Activated CD8-positive, alpha-beta memory T cell treated with anti-CD3 and anti-CD28 coated beads, Interleukin-2, amount 50 U/mL, for 24 hours (primary cell): ENCODE data around the gene TRAK1.

Experiments
- DNase-seq: peaks from one replicate; pipeline ENCODE4 v3.0.0-alpha.2; 2020; ENCODE audit errors: extremely low read depth

Gene TRAK1

DNA sequence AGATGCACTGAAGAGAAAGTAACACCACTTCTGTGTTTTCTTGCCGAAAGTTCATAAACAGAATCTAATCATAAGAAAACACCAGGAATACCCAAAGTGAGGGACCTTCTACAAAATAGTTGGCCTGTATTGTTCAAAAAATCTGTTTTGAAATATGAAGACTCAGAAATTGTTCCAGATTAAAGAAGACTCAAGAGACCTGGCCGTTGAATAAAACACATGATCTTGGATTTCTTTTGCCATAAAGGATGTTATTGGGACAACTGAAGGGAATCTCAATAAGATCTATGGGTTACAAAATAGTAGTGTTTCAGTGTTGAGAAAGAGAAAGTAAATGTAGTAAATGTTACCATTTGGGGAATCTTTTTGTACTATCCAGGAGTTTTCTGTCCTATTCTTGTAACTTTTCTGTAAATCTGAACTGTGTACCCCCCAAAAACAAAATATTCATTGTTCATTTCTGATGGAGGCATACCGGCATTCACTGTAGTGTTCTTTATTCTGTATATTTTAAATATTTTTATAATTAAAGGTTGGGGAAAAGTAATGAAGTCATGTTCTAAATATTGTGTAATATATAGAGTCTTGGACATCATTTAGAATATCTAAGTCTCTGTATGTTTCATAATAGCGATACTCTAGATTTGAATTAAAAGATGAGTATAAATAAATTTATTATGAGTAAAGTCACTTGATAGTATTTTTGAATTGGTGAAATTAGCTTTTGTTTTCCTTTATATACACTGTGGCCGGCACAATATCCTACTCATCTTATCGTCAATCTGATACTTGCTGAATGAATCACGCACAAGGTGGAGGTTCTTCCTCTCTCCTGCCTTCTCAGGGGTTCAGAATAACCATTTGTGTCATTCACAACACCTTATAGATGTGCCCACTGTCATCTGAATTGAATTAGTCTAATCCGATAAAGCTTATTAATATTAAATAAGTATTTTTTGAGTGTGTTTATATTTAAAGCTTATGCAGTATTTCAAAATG, 66.7 kb downstream of the TRAK1 start:
- no peak for DNase-seq

GRCh38 chr3:42159147-42159546, 68.0 kb downstream of the TRAK1 start:
- no peak for DNase-seq

- no peak for DNase-seq
These were observed 68.7 kb downstream of the TRAK1 start for GRCh38 chr3:42159706-42160472.

- DNase-seq = no peak
These were observed 70.1 kb downstream of the TRAK1 start for GRCh38 chr3:42161050-42161935.

DNA sequence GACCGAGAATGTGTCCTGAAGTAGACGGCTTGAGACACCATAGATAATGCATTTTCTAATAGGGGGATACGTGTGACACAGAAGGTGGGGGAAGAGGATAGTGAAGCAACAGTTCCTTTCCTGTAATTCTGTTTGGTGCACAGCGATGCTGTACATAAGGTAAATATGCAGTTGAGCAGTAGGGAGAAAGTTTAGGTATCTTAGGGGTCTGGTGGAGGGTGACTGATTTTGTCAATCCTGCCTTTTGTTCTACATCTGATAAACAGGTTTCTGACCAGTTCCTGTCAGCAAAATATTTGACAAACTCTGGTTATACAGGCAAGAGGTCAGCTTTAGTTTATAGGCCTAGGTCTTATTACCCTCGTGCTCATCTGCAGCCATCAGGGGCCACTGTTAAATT, 71.3 kb downstream of the TRAK1 start:
- DNase-seq = no peak

- DNase-seq = no peak
These were observed 72.6 kb downstream of the TRAK1 start for GRCh38 chr3:42163622-42164244.

- DNase-seq = no peak
These were observed 73.5 kb downstream of the TRAK1 start for GRCh38 chr3:42164656-42165055.

DNA sequence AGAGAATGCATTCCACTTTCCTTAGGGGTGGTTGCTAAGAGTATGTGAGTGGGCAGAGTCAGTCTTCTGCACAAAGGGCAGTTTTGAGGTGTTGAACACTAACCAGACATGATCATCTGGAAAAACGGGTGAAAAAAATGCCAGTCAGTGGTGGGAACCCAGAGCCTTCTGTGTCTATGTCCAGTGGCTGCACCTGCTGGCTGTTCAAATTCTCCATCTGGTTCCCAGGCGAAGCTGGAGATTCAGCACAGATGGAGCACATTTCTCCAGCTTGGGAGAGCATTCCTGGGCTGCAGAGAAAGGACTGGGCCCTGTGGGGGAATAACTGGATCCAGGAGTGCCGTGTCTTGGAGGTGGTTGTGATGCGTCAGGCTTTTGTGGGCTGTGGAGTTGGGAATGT, 74.1 kb downstream of the TRAK1 start:
- no peak for DNase-seq

DNA sequence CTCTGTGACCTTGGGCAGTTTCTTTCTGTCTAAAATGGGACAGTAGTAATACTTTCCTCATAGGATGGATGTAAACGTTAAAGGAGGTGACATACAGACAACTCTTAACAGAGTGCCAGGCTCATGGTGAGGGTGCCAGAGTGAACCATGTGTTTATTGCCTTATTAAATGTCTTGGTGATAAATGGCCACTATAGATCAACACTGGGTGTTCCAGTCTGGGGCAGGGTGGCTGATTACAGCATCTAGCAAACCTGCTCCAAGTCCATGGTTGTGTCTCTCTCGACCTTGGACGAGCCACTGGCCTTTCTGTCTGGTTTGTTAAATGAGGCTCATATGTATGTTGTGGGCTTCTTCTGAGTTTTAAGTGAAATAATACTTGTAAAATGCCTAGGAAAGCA, 75.1 kb downstream of the TRAK1 start:
- DNase-seq = no peak

DNA sequence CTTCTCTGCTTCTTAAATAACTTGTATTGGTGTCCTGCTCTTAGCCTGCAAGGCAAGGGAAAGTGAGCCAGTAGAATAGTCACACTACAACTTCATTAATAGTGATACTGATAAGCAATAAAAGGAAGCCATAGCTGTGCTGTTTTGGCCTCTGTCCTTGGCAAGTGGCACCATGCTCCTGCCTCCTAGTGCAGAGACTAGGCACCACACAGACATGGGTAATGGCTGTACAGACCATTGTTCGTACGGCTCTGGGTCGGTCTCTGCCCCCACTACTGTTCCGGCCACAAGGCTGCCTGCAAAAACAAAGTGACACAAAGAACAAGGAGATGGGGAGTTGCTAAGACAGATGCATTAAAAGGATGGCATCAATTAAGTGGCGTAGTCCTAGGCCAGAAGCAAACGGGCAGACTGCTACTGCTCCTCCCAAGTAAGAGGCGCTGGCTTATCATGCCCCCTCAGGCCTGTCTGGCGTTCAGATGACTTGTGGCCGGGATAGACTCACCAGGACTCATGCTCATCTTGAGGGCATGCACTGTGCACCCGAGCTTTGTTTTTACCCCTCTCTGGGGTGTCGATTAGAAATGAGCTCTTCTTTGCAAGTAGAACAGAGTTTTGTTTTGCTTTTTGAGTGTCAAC, 75.6 kb downstream of the TRAK1 start:
- DNase-seq = no peak

DNA sequence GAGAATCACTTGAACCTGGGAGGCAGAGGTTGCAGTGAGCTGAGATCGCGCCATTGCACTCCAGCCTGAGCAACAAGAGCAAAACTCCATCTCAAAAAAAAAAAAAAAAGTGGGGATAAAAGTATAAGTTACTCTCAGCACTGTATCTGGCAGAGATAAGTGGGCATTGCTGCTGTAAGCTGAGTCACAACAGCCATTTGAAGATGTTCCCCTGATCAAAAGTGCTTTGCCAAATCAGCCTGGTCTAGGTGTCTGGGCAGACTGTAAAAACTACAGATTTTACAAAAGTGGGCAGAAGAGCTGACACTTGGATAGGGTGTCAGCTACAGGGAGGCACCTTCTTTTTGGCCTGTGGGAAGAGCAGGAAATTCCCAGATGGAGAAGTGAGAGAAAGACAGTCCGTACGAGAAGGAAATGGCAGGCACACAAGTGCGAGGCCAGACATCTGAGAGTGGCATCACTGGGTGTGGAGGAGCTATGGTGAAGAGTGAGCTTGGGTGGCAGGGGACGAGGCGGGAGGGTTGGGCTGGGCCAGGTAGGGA, 78.5 kb downstream of the TRAK1 start:
- DNase-seq = no peak

DNA sequence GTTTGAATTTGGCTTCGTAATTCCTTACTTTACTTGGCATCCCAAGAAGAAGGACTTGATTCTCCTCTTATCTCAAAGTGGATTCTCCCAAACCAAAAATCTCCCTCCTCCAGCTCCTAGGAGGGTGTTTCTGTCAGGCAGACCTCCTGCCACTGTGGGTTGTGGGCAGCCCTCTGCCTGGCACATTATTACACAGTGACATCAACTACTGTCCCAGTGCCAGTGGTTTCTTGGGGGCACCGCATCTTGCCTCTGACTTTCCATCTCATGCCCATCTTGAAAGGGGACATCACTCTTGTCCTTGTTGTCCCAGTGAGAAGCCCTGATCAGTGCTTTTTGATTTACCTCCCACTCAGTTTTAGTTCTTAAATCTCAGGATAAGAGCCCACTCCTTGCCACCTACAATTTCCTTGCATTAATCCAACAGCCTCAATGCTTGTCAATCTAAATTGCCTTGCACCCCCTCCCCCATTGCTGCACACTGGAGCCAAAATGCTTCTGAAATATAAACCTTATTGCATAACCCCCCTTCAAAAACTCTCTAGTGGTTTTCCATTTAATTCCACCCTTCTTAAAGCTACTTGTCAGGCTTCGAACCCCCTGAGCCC, 81.0 kb downstream of the TRAK1 start:
- no peak for DNase-seq

- DNase-seq = no peak
These were observed 82.2 kb downstream of the TRAK1 start for GRCh38 chr3:42173307-42173706.

DNA sequence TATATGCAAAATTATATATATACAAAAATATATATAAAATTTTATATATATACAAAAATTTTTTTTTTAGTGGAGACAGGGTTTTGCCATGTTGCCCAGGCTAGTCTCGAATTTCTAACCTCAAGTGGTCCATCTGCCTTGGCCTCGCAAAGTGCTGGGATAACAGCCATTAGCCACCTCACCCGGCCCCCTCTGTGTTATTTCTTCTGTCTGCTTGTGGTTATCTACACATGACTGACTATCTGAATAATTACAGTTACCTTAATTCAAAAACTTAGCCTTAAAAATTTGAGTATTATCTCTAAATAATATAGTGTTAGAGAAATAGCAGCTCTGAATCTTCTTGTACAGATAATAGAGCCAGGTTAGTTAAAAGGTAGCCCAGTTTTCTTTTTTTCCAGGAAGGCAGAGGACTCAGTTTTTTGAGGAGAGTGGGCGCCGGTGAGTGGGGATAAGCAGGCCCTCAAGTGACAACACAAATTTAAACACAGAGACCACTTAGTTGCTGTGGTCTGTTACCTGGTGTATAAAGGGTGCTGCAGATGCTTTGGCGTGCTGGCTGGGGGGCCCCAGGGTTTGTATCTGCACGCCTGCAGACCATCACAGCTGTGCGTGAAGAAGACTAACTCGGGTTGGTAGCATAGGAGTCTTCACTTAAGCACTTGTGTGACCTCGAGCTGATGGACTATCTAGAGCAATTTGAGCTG, 83.7 kb downstream of the TRAK1 start:
- no peak for DNase-seq

DNA sequence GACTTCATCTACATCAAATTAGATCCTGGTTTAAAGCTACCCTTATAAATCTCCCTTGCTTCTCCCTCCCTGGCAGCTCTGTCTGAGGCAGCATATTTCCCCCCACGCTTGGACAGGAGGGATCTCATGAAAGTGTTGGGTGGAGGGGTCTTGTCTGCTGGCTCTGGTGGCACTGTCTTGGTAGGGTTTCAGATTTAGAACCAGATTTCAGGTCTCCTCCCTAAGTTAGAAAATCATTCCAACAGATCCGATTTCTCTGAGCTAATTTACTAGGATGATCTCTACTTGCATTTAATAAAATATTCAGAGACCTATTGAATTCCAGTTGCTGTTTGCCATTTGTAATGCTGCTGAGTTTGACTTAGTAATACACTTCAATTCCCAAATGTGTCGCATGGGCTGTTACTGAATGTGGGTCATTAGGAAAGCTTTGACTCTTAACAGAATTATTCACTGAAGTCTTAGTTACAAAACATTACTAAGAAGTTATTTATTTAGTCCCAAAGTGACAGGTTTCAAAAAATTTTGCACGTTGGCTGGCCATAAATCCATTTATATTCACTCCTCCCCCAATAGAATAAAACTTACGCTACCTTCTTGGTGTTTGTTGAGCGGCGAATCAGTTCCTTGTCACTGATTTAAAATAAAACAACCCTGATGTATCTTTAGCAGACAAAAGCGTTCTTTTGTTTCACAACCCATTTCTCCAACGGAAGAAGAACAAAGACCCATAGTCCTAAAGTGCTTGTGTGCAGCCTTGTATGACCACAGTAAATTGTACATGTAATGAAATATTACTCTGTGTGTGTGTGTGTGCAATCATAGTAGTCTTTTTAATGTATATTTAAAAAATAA, 84.5 kb downstream of the TRAK1 start:
- no peak for DNase-seq

DNA sequence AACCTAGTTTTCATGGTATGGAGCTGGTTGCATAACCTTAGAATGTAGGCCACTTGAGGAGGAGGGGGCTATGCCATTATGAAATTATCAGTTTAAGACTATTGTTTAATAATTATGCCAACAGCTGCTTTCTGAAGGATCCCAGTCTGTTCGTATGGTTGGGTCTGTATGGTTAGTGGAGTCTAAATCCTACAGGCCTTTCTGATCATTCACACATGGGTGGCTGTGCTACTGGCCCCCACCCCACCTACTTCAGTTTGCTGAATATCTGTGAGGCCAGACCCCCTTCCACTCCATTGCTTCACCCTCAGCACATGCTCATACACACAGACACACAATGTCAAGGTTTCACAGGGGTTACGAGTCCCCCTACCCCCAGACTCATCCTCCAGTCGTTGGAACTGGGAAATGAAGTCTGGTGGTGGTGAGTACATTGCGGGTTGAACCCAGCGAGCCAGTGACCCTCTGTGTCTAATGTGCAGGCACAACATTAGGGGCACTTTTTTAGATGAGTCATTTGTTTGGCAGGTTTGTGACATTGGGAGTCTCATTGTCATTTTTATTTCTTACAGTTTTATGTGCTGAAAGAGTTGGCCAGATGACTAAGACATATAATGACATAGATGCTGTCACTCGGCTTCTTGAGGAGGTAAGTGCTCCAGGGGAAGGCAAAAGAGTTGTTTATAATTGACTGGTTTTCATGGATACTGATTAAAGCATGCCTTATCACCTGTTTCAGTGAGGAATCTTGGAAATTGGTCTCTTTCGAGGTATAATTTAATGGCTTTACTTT, 85.3 kb downstream of the TRAK1 start:
- no peak for DNase-seq

DNA sequence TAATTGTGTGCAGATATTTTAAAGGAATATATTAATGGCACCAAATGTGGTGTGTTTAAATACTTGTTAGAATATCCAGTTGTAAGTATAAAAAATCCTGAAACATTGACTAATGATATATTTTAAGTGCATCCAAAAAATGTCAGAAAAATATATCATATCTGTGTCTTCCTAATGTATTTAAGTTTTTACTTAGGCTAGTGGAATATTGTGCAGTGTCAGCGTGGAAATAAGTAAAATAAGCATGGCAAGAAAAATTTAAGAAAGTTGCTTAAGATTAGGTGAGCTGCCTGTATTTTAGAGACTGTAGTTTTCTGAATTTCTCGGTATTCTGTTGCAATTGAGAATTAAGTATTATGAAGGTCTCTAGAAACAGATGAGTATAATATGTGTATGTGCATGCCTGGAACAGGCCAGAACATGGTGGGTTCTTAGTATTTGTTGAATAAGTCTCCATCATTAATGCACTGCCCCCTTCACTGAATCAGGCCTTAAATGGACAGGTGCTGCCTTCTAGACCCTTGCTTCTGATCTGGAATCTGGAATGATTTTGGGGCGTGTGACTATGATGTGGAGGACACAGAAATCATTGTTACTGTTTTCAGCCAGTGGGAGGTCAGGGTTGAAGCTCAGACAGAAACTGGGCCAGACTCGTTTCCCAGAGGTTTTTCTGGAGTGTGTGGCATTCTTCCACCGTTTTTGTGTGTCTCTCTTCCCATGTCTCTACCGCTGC, 86.1 kb downstream of the TRAK1 start:
- no peak for DNase-seq
